HG02588 (cell line): ENCODE data around the gene ARHGEF3.

Experiments
- ATAC-seq: cut with Tn5 transposase; IDR thresholded peaks from one replicate; pipeline ENCODE4 v1.9.1; 2021; ENCODE audit warnings: mild to moderate bottlenecking, moderate library complexity; ENCODE audit not compliant: unreplicated experiment

ARHGEF3 gene

GRCh38 chr3:56691165-56692000, 110.4 kb downstream of the ARHGEF3 start:
- ATAC-seq: no peak

GRCh38 chr3:56689303-56689702, 112.4 kb downstream of the ARHGEF3 start:
- ATAC-seq: no peak

GRCh38 chr3:56688191-56688590, 113.6 kb downstream of the ARHGEF3 start:
- ATAC-seq: peak; percentile 49

GRCh38 chr3:56684029-56684428, 117.7 kb downstream of the ARHGEF3 start:
- no peak for ATAC-seq

GRCh38 chr3:56683122-56683817, 118.5 kb downstream of the ARHGEF3 start, which contains the start of gene TASOR:
TASOR (minus strand) TSS chr3:56683265; CDS start chr3:56683006, 259 bp downstream.
- ATAC-seq: peak; percentile 73

GRCh38 chr3:56682462-56683121, 119.2 kb downstream of the ARHGEF3 start:
- peak; percentile 73 for ATAC-seq

GRCh38 chr3:56681984-56682461, 119.7 kb downstream of the ARHGEF3 start:
- ATAC-seq: no peak

GRCh38 chr3:56680054-56680580, 121.6 kb downstream of the ARHGEF3 start:
- no peak for ATAC-seq
